ENCODE results near the gene HUNK.

GRCh38 chr21:31983554-31983953, 110.7 kb downstream of the HUNK start:
- TF ChIP-seq POLR2AphosphoS5 (IDR thresholded peaks at IDR 0.05; ENCODE audit: low read depth, low read length) (no peak), SIN3A (IDR thresholded peaks at IDR 0.05; ENCODE audit: borderline replicate concordance, insufficient read depth, low read length) (no peak)
